ENCODE results near the gene SIRPA. TPM values are rescaled to one million over a fixed set of nuclear protein-coding genes. Genes with fewer than 3 reads are reported as not detected.

The SIRPA gene
- total and polyA plus RNA-seq, 2 of the 8 experiments (the other 6 are each of a cell fraction or from before 2014, with no cell fraction given): 3.9 to 4.3 TPM

DNA sequence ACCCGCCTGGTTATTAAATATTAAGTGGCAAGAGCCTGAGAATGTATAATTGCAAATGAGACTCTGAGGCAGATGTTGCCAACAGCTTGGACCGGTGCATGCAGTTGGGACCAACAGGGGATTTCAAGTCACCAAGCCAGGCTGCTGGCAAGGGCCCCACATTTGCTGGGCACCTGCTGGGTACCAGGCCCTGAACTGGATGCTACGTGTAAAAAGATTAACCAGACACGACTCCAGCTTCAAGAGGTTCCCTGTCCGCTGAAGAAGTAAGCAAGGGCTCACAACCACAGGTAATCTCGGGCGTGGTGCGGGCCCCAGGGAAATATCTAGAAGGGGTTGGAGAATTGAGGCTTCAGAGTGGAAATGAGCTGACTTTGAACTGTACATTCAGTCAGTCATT is 13.2 kb upstream of the SIRPA start (continued):
- no peak for TF ChIP-seq CREB1 (IDR thresholded peaks at IDR 0.05)
- no peak for TF ChIP-seq ATF2 (IDR thresholded peaks at IDR 0.05; ENCODE audit: low read length)
- no peak for TF ChIP-seq CEBPB (IDR thresholded peaks at IDR 0.05; ENCODE audit: low read depth, low read length)
- no peak for TF ChIP-seq JUN (IDR thresholded peaks at IDR 0.05; ENCODE audit: low read depth, low read length)
- TF ChIP-seq RFX5 (IDR thresholded peaks at IDR 0.05; ENCODE audit: borderline replicate concordance, low read depth, low read length): no peak
- no peak for TF ChIP-seq ASH2L (IDR thresholded peaks at IDR 0.05; ENCODE audit: low read length)
- TF ChIP-seq TCF12 (IDR thresholded peaks at IDR 0.05; ENCODE audit: low read depth, low read length): no peak
- TF ChIP-seq, protein P1, sequence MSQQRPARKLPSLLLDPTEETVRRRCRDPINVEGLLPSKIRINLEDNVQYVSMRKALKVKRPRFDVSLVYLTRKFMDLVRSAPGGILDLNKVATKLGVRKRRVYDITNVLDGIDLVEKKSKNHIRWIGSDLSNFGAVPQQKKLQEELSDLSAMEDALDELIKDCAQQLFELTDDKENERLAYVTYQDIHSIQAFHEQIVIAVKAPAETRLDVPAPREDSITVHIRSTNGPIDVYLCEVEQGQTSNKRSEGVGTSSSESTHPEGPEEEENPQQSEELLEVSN (IDR thresholded peaks at IDR 0.05): no peak
- TF ChIP-seq POLR2AphosphoS5 (IDR thresholded peaks at IDR 0.05; ENCODE audit: low read depth, low read length): no peak
